Right lung (tissue), 5 donors: ENCODE measurements around the gene FRMD6. TPM values are rescaled to one million over a fixed set of nuclear protein-coding genes. Genes with fewer than 3 reads are reported as not detected.

Experiments used
- DNase-seq, 2 donors: peaks; one replicate each; pipeline ENCODE4 v3.0.0-alpha.2; 2013
- polyA plus RNA-seq, 5 donors: library from polyadenylated mRNA; unstranded; fragments of 120-200 nt; gene quantifications; one replicate each; pipeline versions ENCODE4 v1.2.1 to v1.2.3, GENCODE V29; 2013; ENCODE audit warnings: inconsistent platforms in 1 of 5, low replicate concordance in 1 of 5; ENCODE audit not compliant: insufficient read length in 5 of 5, insufficient read depth in 1 of 5

The FRMD6 gene
- polyA plus RNA-seq, 5 donors: 21.1 to 36.2 (median 30.1) TPM

- DNase-seq: no peak
Measured at GRCh38 chr14:51661504-51661903, 9.8 kb downstream of the FRMD6 start.

GRCh38 chr14:51663783-51664326 is 12.1 kb downstream of the FRMD6 start:
- DNase-seq: no peak

- DNase-seq: no peak
Measured at GRCh38 chr14:51666070-51666469, 14.4 kb downstream of the FRMD6 start.

- DNase-seq: no peak
Measured at GRCh38 chr14:51666826-51667225, 15.1 kb downstream of the FRMD6 start.

- no peak for DNase-seq
Measured at GRCh38 chr14:51668870-51669269, 17.2 kb downstream of the FRMD6 start.

GRCh38 chr14:51674294-51675002 is 22.7 kb downstream of the FRMD6 start:
- DNase-seq: no peak

- no peak for DNase-seq
Measured at GRCh38 chr14:51676549-51676948, 24.8 kb downstream of the FRMD6 start.

GRCh38 chr14:51677266-51677665 is 25.6 kb downstream of the FRMD6 start:
- no peak for DNase-seq

GRCh38 chr14:51677738-51678137 is 26.0 kb downstream of the FRMD6 start:
- DNase-seq: no peak

- DNase-seq: no peak
Measured at GRCh38 chr14:51680031-51680430, 28.3 kb downstream of the FRMD6 start.

- DNase-seq: no peak
Measured at GRCh38 chr14:51681411-51681810, 29.7 kb downstream of the FRMD6 start.

- no peak for DNase-seq
Measured at GRCh38 chr14:51682411-51682810, 30.7 kb downstream of the FRMD6 start.

GRCh38 chr14:51684760-51685159 is 33.0 kb downstream of the FRMD6 start:
- DNase-seq: no peak

GRCh38 chr14:51691176-51691575 is 39.5 kb downstream of the FRMD6 start:
- no peak for DNase-seq

GRCh38 chr14:51692646-51693045 is 40.9 kb downstream of the FRMD6 start:
- no peak for DNase-seq

GRCh38 chr14:51697848-51698247 is 46.1 kb downstream of the FRMD6 start:
- no peak for DNase-seq

- DNase-seq: no peak
Measured at GRCh38 chr14:51701951-51702350, 50.2 kb downstream of the FRMD6 start.

GRCh38 chr14:51703787-51704186 is 52.1 kb downstream of the FRMD6 start:
- no peak for DNase-seq

- no peak for DNase-seq
Measured at GRCh38 chr14:51704545-51704944, 52.8 kb downstream of the FRMD6 start.

- DNase-seq: no peak
Measured at GRCh38 chr14:51707327-51707726, 55.6 kb downstream of the FRMD6 start.

- no peak for DNase-seq
Measured at GRCh38 chr14:51711505-51711904, 59.8 kb downstream of the FRMD6 start.

- DNase-seq: no peak
Measured at GRCh38 chr14:51715250-51715649, 63.5 kb downstream of the FRMD6 start.

GRCh38 chr14:51715742-51716141 is 64.0 kb downstream of the FRMD6 start:
- no peak for DNase-seq

- no peak for DNase-seq
Measured at GRCh38 chr14:51716610-51717009, 64.9 kb downstream of the FRMD6 start.
